CD4-positive, alpha-beta T cell treated with Interleukin-4 for 1 hour (primary cell): Measurements from ENCODE around the gene TMEM132C.

Experiments
- DNase-seq, 2 donors: peaks; one replicate each; pipeline ENCODE4 v3.0.0-alpha.2; 2020 to 2022

TMEM132C gene

DNA sequence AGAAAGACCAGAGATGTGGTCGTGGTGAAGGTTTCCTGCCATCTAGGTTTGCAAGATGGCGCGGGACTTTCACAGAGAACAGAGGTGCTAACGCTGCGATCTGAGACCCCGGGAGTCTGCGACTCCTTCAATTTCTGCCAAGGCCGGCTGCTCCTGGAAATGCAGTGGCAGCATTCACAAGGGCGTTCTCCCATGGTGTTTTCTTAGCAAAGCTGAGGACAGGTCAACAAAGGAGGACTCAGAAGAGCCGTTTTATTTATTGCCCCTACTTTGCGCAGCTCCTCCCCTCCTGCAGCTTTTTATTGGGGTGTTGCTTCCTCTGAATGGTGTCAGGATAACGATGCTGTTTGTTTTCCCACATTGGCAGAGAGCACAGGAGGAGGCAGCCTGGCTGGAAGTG, 86.3 kb downstream of the TMEM132C start:
- DNase-seq = no peak

- no peak for DNase-seq
Measured at GRCh38 chr12:128356547-128356946, 89.6 kb downstream of the TMEM132C start.

DNA sequence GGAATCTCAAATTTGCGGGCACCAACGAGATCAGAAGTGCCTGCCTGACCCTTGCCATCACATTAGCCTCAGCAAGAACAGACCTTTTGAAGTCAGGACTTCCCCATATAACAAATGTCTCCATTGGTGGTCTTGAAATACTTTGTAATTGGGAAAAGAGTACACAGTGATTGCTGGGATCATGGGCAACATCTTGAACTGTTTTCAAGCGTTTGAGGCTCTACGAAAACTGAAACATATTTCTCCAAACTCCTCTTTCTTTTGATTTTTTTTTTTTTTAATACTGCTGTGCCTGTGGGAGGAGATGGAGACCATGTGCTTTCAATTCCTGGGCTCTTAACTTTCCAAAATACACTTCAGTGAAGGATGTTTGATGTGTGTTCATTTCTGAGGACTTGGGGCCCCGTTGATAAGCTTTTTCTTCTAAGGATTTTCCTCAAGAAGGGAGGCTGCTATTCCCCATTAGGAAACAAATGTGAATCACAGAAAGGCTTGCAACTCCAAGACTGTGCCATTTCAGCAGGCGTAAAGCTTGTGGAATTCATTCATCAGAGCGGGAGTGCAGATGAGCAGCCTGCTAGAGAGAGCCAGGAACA, 94.5 kb downstream of the TMEM132C start:
- DNase-seq = no peak

DNA sequence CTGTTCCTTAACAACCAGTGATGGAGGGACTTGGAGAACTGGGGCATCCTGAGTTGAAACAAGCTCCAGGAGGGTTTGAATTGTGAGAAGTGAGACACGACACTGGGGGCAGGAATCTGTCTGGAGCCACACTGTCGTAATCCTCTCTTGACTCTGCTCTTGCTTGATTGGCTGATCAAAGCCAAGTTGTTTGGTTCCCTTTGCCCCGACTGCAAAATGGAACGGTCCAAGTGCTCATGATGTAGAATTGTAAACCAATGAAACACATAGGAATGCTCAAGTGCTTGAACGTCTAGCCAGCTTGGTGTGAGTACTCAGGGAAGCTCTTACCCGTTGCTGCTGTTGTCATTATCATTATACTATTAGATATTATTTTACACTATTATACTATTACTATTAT, 98.1 kb downstream of the TMEM132C start:
- DNase-seq = no peak

GRCh38 chr12:128365651-128366231, 98.8 kb downstream of the TMEM132C start:
- DNase-seq = no peak

DNA sequence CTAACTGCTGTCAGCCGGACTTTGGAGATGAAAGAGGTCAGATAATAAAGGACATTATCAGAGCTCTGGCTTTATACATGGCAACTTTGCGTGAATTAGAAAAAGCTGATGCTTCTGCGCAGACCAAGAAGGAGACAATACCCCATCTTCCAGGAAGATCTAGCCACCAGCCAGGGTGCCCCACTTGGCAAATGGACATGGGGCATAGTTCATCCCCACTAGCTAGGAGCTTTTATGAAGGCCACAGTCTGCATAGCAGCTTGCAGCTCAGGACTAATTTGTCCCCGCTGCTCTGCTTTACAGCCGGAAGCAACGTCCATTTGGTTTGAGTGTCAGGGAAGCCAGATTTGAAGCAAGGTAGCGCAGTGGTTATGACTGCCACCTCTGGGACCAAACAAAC, 101.0 kb downstream of the TMEM132C start:
- DNase-seq = no peak

- DNase-seq = no peak
Measured at GRCh38 chr12:128381541-128381940, 114.6 kb downstream of the TMEM132C start.

DNA sequence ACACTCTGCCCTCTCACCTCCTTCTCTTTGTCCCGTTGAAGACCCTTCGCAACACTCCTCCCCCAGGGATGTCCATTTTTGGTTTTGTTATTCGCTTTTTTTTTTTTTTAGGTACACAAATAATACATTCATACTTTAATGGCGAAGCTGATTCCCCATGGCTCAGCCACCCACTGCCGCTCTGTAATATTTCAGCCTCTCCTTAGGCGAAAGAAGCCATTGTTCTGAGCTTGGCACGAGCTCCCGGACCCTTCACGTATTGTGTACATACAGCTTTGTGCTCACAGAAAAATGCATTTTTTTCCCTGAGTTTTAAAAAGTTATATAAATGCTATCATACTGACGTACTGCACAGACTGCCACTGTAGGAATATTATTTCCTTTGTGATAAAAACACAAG, 115.0 kb downstream of the TMEM132C start:
- no peak for DNase-seq

- no peak for DNase-seq
Measured at GRCh38 chr12:128382946-128383345, 116.0 kb downstream of the TMEM132C start.

- no peak for DNase-seq
Measured at GRCh38 chr12:128383357-128383937, 116.5 kb downstream of the TMEM132C start.

GRCh38 chr12:128385736-128386135, 118.8 kb downstream of the TMEM132C start:
- no peak for DNase-seq

- peak; percentile 9 to 12 for DNase-seq
Measured at GRCh38 chr12:128387811-128388422, 120.9 kb downstream of the TMEM132C start.

DNA sequence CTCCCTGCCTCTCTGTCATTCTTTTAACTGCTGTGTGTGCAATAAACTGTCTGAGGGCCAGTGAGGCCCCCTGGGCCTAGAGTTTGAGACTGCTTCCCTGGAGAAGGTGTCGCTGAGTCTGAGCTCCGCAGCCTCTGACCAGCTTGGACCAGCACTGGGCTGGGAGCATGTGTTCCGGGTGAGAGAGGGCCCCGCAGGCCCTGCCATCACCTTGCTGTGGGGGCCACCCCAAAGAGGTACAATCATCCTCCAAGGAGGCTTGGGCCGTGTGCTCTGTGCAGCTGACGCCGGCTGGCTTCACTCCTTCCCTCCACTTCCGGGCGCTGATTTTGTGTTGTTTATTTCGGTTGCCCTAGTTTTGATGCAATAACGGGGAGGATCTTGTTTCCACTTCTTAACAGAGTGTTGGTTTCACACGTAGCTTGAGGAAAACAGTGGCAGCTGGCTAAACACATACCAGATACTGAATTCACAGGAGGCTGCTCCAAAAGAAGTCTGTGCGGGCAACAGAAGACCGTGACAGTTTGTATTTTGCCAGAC, 121.6 kb downstream of the TMEM132C start:
- DNase-seq = peak; percentile 28 to 34

- no peak for DNase-seq
Measured at GRCh38 chr12:128393346-128393745, 126.4 kb downstream of the TMEM132C start.

- no peak for DNase-seq
Measured at GRCh38 chr12:128394137-128394536, 127.2 kb downstream of the TMEM132C start.

DNA sequence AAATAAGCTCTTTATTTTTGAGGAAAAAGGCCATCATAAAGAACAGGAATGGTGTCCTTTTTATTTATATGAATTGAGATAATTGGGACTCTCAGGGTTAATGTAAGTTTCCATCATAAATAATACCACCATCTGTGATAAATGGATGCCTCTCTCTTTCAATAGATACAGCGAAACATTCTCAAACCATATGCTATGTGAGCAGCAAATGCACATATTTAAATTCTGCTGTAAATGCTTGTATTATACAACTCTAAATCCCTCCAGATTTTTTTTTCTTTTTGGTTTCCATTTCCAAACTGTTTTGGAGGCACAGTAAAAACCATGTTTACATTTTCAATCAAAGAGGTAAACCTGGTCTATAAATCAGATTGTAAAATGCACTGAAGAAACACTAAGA, 132.3 kb downstream of the TMEM132C start:
- DNase-seq = no peak

GRCh38 chr12:128402486-128403243, 135.7 kb downstream of the TMEM132C start:
- no peak for DNase-seq

DNA sequence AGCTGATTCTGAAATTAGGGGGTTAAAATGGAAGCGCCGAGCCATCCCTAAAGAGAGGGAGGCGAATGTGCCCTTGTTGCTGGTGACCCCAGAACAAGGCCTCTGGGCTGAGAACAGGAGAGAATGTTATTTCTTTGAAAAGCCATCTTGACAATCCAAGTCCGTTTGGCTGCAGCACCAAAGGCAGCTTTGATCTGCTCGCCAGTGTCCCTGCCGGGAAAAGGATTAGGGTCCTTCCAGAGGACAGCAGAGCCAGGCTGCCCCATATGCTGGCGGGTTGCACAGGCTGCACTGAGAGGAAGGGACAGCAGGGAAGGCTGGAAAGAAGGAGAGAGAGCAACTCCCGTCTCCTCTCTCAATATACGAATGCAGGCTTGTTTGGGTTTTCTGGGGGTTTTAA, 141.7 kb downstream of the TMEM132C start:
- no peak for DNase-seq

DNA sequence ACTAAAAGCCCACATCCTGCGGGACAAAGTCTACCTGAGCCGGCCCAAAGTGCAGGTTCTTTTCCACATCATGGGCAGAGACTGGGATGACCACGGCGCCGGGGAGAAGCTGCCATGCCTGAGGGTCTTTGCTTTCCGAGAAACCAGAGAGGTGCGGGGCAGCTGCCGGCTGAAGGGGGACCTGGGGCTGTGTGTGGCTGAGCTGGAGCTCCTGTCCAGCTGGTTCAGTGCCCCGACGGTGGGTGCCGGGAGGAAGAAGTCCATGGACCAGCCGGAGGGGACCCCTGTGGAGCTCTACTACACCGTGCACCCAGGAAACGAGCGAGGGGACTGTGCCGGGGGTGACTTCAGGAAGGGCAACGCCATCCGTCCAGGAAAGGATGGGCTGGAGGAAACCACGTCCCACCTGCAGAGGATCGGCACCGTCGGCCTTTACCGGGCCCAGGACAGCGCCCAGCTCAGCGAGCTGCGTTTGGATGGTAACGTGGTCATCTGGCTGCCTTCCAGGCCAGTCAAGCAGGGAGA, 148.1 kb downstream of the TMEM132C start:
- DNase-seq = no peak

DNA sequence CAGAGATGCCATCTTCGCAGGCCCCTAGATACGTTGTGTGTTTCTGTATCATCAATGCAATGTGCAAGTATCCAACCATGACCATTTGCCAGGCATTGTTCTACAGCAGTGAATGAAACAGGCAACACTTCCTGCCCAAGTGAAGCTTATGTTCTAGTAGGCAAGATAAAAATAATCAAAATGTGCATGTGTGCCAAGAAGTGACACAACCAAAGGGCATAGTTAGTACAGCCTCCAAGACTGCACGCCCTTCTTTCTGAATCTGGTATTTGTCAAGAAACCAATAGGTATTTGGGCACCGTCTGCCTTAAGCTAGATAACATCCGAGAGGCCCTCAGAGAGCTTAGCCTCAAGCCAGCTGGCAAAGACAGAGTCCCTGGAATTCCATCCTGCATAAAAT, 152.0 kb downstream of the TMEM132C start:
- DNase-seq = no peak

DNA sequence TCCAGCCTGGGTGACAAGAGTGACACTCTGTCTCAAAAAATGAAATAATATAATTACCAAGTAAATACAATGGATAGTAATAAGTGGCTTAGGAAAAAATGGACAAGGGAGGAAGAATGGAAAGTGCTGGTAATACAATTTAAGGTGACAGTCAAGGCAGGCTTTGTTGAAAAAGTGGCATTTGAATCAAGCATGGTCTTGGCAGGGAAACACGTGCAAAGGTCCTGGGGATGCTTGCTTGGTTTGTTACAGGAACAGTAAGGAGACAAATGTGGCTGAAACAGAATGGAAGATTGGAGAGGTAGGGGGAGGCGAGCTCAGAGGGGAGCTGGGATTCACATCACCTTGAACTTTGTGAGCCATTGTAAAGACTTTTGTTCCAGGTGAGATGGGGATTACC, 153.2 kb downstream of the TMEM132C start:
- DNase-seq = no peak

- no peak for DNase-seq
Measured at GRCh38 chr12:128421375-128421774, 154.4 kb downstream of the TMEM132C start.

- DNase-seq = no peak
Measured at GRCh38 chr12:128423205-128423604, 156.2 kb downstream of the TMEM132C start.
